ACC112 (cell line): Measurements from ENCODE around the gene NFIX.

Experiments
- H2AFZ ChIP-seq: fragments of 200-600 bp; sonication (generic); one replicate; pipeline ENCODE4 v1.6.0; 2017; ENCODE audit warnings: antibody characterized with exemption, low read length; ENCODE audit not compliant: unreplicated experiment
- H3K27ac ChIP-seq: fragments of 200-600 bp; sonication (generic); 2 replicates; pipeline ENCODE4 v1.5.1; 2014; ENCODE audit warnings: low read depth, mild to moderate bottlenecking, antibody characterized with exemption, low read length, moderate library complexity
- H3K27me3 ChIP-seq: fragments of 200-600 bp; sonication (generic); 2 replicates; pipeline ENCODE4 v1.6.1; 2014; ENCODE audit warnings: mild to moderate bottlenecking, antibody characterized with exemption, low read length, moderate library complexity, mixed read lengths; ENCODE audit not compliant: insufficient read depth
- H3K36me3 ChIP-seq: fragments of 200-600 bp; sonication (generic); 2 replicates; pipeline ENCODE4 v1.6.1; 2016; ENCODE audit warnings: mild to moderate bottlenecking, antibody characterized with exemption, low read length, moderate library complexity, mixed read lengths; ENCODE audit not compliant: insufficient read depth
- H3K4me1 ChIP-seq: fragments of 200-600 bp; sonication (generic); one replicate; pipeline ENCODE4 v1.6.1; 2016; ENCODE audit warnings: low read length, mixed read lengths; ENCODE audit not compliant: insufficient read depth, unreplicated experiment, control insufficient read depth
- H3K4me3 ChIP-seq: fragments of 200-600 bp; sonication (generic); 2 replicates; pipeline ENCODE4 v1.5.1; 2014; ENCODE audit warnings: mild to moderate bottlenecking, low read depth, low read length
- H3K79me2 ChIP-seq: fragments of 200-600 bp; sonication (generic); one replicate; pipeline ENCODE4 v1.6.0; 2016; ENCODE audit warnings: low read length; ENCODE audit not compliant: control insufficient read depth, unreplicated experiment, insufficient read depth

The NFIX gene

DNA sequence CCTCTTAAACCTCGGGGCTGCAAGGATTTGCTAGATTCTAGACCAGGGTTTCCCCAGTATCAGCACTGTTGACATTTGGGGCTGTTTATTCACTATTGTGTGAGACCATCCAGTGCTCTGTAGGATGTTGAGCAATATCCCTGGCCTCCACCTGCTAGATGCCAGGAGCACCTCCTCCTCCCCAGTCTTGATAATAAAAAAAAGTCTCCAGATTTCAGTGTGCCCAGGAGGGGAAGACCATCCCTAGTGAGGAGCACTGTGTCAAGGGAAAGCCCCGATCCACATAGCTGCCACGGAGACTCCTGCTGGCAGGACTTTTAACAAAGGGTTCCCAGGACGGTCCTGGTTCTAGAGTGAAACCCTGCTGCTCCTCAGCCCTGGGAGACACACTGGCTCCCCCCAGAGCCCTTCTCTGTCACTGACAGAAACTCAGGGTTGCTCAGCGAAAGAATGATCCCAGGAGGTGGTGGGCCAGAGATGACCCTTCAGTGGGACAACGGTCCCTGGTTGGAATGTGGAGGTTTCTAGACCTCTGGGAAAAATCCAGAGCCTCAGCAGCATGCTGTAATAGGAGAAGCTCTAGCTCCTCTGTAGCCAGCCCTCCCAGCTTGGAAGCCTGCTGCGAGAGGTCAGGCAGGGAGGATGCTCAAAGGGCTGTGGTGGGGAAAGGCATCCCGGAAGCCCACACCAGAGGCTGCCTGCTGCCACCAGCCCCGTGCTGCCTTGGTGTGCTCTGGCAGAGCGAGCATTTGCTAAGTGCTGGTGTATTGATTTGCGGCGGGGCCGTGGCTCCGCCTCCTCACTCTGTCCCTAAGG lies 87.1 kb downstream of the NFIX start:
- H3K27ac ChIP-seq = no peak overlapping the region
- no peak overlapping the region for H3K4me3 ChIP-seq
- peaks cover 2% of the 10 kb centered on the region for H3K79me2 ChIP-seq
- no peaks in the 10 kb centered on the region for H3K27me3 ChIP-seq
- H3K4me1 ChIP-seq = peaks cover 15% of the 10 kb centered on the region
- H2AFZ ChIP-seq = no peak overlapping the region
- H3K36me3 ChIP-seq = no peaks in the 10 kb centered on the region; the same call in 1 of the 2 replicates

DNA sequence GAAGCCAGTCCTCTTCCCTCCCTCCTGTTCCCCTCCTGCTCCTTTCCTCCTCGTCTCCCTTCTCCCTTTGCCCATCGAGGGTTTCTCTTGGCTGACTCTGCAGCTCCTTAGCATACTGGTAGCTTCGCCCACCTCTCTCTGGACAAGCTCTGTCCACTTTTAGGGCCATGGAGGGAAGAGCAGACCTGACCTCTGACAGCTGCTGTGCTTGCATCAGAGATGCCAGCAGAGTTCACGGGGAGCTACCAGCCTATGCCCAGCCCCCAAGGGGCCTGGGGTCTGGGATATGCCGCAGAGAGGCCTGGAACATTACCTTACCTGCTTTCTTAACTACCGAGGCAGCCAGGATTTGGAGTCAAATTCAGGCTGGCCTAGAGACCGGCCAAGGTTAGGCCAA lies 87.7 kb downstream of the NFIX start:
- H3K79me2 ChIP-seq = peaks cover 2% of the 10 kb centered on the region
- no peak overlapping the region for H3K4me3 ChIP-seq
- no peaks in the 10 kb centered on the region for H3K27me3 ChIP-seq
- no peaks in the 10 kb centered on the region; the same call in 1 of the 2 replicates for H3K36me3 ChIP-seq
- H3K27ac ChIP-seq = no peak overlapping the region
- peaks cover 15% of the 10 kb centered on the region for H3K4me1 ChIP-seq
- H2AFZ ChIP-seq = no peak overlapping the region

DNA sequence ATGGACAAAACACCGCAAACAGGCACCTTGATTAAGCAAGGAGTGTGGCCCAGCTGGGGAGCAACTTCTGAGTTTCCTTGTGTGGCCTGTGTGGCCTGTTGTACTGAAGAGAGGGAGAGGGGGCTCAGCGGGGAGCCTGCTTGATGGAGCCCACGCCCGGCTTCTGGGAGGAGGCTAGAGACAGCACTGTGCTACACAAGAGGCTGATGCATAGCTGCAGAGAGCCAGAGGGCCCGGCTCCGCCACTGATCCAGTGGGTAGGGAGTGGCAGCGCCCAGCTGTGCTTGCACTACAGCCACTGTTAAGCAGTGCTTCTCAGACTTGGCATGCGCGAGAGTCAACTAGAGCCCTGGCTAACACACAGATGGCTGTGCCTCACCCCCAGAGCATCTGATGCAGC lies 88.4 kb downstream of the NFIX start:
- Histone ChIP-seq H3K27ac (no peak overlapping the region), H2AFZ (no peak overlapping the region), H3K36me3 (no peaks in the 10 kb centered on the region; the same call in 1 of the 2 replicates)

DNA sequence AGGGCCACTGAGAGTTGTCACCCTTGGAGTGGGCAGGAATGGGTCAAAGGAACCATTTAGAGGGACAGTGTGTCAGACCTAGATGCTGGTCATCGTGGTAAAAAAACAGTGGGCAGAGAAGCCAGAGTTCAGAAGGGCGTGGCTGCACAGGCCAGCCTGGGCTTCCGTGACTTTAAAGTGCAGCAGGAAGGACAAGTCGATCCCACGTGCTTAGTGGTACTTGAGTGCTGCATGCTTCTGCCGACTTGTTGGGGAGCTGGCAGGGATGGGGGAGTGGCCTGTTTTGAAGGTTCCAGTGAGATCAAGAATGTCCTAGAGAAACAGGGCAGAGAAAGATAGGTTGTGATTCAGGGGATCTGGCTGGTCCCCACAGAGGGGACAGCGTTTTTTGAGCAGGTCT lies 90.4 kb downstream of the NFIX start:
- no peaks in the 10 kb centered on the region for H3K36me3 ChIP-seq
- H3K79me2 ChIP-seq = peaks cover 2% of the 10 kb centered on the region
- H2AFZ ChIP-seq = no peak overlapping the region
- no peaks in the 10 kb centered on the region for H3K27me3 ChIP-seq
- no peak overlapping the region for H3K27ac ChIP-seq
- H3K4me1 ChIP-seq = no peaks in the 10 kb centered on the region
- no peak overlapping the region for H3K4me3 ChIP-seq

More for the DNA sequence above, 88.4 kb downstream of the NFIX start:
- H3K4me1 ChIP-seq = peaks cover 14% of the 10 kb centered on the region
- H3K79me2 ChIP-seq = peaks cover 2% of the 10 kb centered on the region
- H3K4me3 ChIP-seq = no peak overlapping the region
- H3K27me3 ChIP-seq = no peaks in the 10 kb centered on the region

DNA sequence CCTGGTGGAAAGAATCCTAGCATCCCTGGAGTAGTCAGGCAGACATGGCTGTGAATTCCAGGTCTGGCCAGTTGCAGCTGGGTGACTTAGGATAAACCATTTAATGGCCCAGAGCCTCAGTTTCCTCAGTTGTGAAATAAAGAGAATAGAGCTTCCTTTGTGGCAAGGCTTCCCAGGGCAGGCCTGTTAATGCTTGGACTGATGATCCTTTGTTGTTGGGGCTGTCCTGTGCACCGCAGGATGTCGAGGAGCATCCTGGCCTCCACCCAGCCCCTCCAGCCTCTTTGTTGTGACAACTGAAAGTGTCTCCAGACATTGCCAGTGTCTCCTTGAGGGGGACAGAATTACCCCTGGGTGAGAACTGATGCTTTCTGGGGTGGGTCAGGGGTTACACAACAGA lies 91.1 kb downstream of the NFIX start:
- H3K4me1 ChIP-seq = peaks cover 4% of the 10 kb centered on the region
- H3K27me3 ChIP-seq = no peaks in the 10 kb centered on the region
- H3K36me3 ChIP-seq = no peaks in the 10 kb centered on the region
- H3K4me3 ChIP-seq = no peak overlapping the region
- no peak overlapping the region for H2AFZ ChIP-seq
- no peak overlapping the region for H3K27ac ChIP-seq
- peaks cover 2% of the 10 kb centered on the region for H3K79me2 ChIP-seq

DNA sequence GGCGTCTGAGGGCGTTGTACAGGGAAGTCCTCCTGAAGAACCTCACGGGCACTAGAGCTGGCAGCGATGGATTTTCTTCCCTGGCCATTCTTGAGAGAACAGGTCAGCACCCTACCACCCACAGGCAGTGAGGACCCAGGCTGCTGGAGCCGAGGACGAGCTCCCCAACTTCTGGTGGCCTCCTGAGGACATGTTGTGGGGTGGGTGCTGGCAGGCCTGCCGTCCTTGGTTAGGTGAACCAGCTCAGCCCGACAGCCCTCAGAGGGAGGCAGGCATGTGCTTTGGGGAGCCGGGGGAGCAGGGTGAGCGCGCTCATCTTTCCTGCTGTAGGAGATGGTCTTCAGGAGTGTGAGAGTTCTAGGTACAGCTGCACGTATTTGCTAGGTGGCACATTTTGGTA lies 92.0 kb downstream of the NFIX start:
- Histone ChIP-seq H3K4me3 (no peak overlapping the region), H3K79me2 (peaks cover 2% of the 10 kb centered on the region), H3K27me3 (no peaks in the 10 kb centered on the region), H3K4me1 (peaks cover 9% of the 10 kb centered on the region), H3K36me3 (no peaks in the 10 kb centered on the region), H3K27ac (no peak overlapping the region), H2AFZ (no peak overlapping the region)

DNA sequence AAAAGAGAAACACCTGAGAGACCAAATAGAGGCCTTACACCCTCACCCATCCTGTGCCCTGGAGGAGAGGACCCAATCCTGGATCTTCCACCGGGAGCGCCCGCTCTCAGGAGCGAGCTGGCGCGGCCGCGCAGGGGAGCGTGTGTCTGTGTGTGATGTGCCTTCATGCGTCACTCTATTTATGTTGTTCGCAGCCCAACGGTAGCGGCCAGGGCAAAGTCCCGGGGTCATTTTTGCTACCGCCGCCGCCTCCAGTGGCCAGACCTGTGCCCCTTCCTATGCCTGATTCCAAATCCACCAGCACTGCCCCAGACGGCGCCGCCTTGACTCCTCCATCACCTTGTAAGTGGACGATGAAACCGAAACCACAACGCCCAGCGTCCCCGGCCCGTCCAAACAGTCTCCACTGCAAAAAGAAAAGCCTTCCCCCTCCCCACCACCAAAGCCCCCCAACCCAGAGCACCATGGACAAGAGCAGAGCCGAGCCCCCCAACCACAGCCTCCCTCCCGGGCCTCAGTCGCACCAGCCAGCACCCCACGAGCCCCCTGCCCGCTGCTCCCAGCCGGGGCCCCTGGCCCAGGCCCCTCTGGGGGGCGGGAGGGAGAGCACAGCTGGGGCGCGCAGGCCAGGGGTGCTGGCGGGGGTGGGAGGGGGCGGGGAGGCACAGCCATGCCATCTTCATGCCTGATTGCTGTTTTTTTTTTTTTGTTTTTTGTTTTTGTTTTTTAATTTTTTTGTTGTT lies 92.7 kb downstream of the NFIX start:
- H3K4me3 ChIP-seq = no peak overlapping the region
- peaks cover 9% of the 10 kb centered on the region for H3K4me1 ChIP-seq
- H2AFZ ChIP-seq = no peak overlapping the region
- peaks cover 2% of the 10 kb centered on the region for H3K79me2 ChIP-seq
- H3K27me3 ChIP-seq = no peaks in the 10 kb centered on the region
- H3K27ac ChIP-seq = no peak overlapping the region
- no peaks in the 10 kb centered on the region for H3K36me3 ChIP-seq

DNA sequence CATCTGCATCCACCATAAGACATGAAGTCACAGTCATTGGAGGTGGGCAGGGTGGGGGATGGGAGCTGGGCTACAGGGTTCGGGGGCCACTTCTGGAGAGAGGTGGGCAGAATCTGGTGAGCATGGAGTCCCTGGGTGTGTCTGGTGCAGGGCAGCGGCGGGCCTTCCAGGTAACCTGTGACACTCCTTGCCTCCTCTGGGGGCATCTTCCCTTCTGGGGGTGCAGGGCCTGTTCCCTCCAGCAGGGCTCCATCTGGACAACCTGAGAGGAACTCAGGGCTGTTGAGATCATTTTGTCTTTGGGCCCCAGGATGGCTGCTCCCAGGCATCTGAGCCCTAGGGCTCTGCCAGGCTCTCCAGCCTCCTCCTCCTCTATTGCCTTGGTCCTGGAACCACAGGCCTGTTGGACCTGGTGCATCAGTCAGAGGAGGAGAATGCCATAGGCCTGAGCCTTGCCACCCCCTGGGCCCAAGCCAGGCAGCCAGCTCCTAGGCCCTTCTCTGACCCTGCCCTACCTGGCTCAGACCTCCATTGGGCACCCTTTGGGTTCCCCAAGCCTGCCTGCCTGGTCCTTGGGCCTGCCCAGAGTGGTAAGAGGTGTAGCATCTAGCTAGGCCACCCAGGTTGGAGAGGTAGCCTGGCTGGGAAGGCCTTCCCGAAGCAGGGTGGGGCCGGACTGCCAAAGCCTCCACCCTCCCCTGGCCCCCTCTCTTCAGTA lies 94.0 kb downstream of the NFIX start:
- Histone ChIP-seq H3K4me3 (no peak overlapping the region), H2AFZ (no peak overlapping the region), H3K27ac (no peak overlapping the region), H3K79me2 (peaks cover 2% of the 10 kb centered on the region), H3K36me3 (no peaks in the 10 kb centered on the region), H3K27me3 (no peaks in the 10 kb centered on the region), H3K4me1 (peaks cover 9% of the 10 kb centered on the region)

DNA sequence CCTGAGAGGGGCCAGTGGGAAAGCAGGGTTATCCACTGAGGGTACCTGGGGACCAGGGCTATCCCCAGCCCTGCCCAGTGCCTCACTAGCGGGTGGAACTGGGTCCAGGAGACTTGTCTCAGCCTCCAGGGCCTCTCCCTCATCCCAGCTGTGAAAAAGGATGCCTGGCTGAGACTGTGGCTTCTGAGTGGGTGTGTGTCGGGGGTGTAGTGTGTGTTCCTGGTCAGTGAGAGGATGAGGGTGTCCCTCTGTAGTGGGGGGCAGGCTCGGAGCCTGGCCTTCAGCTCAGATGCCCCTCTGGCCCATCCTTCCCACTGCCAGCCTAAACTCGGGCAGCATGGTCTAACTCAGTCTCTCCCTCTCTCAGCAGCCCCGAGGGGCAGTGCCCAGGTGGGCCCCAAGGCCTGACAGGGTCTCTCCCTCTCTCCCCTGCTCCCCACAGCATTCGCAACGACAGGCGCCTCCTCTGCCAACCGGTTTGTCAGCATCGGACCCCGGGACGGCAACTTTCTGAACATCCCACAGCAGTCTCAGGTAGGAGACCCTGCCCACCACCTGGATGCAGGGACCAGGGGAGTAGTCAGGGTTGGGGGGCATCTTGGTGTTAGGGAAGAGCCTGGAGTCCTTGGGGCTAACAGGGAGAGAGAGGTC lies 94.7 kb downstream of the NFIX start:
- Histone ChIP-seq H3K79me2 (peaks cover 2% of the 10 kb centered on the region), H3K4me1 (peaks cover 9% of the 10 kb centered on the region), H3K4me3 (no peak overlapping the region), H2AFZ (no peak overlapping the region), H3K36me3 (no peaks in the 10 kb centered on the region), H3K27me3 (no peaks in the 10 kb centered on the region), H3K27ac (no peak overlapping the region)

DNA sequence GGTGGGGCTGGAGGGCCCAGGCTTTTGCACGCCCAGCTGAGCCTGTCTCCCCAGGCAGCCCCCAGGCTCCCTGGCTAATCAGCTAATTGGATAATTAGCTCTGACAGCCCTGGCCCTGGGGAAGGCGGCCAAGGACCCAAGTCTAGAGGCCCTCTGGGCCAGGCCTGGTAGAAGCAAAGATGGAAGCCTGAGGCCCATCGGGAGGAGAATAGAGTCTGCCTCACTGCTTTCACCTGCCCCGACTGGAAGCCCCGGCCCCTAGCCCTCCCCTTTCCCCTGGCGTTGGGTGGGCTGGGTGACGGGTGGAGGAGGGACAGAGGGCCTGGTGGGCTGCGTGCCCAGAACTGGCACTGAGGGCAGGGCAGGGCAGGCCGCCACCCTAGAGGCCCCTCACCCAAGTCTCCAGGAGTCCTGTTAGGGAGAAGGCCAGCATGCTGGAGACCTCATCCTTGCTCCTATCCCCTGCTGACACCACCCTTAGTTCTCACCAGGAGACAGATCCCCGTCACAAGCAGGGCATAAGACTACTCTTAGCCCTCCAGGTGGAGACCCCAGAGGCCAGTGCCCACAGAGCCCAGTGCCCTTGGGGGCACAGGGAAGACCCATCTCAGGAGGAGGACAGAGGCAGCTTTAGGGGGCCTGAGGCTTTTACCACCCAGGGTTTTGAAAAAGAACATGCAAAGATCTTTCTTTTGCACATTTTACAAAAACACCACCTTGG lies 95.4 kb downstream of the NFIX start:
- Histone ChIP-seq H3K36me3 (no peaks in the 10 kb centered on the region), H3K27me3 (no peaks in the 10 kb centered on the region), H3K27ac (no peak overlapping the region), H3K79me2 (no peaks in the 10 kb centered on the region), H3K4me1 (peaks cover 9% of the 10 kb centered on the region), H2AFZ (no peak overlapping the region), H3K4me3 (no peak overlapping the region)
